ENCODE data around the gene MEOX2.

The MEOX2 gene

GRCh38 chr7:15647309-15647708 is 39.2 kb downstream of the MEOX2 start:
- TF ChIP-seq L3MBTL2 (conservative IDR thresholded peaks at IDR 0.05) (no peak), ZNF384 (IDR thresholded peaks at IDR 0.05) (no peak), FOXK2 (IDR thresholded peaks at IDR 0.05) (no peak), FOXM1 (IDR thresholded peaks at IDR 0.05; ENCODE audit: borderline replicate concordance) (no peak), HDGF (IDR thresholded peaks at IDR 0.05; ENCODE audit: borderline replicate concordance) (no peak), SP1 (IDR thresholded peaks at IDR 0.05) (no peak), FOXA1 (IDR thresholded peaks at IDR 0.05) (no peak), NFRKB (IDR thresholded peaks at IDR 0.05) (no peak), PKNOX1 (IDR thresholded peaks at IDR 0.05) (no peak), ELF4 (IDR thresholded peaks at IDR 0.05) (no peak), LEF1 (IDR thresholded peaks at IDR 0.05; ENCODE audit: borderline replicate concordance) (no peak), SUZ12 (IDR thresholded peaks at IDR 0.05) (no peak), BHLHE40 (IDR thresholded peaks at IDR 0.05; ENCODE audit: borderline replicate concordance) (no peak)
- POLR2A ChIA-PET, result no interaction called here
- no peak for DNase-seq (ENCODE audit: extremely low spot score)
- CTCF ChIA-PET, result no interaction called here

DNA sequence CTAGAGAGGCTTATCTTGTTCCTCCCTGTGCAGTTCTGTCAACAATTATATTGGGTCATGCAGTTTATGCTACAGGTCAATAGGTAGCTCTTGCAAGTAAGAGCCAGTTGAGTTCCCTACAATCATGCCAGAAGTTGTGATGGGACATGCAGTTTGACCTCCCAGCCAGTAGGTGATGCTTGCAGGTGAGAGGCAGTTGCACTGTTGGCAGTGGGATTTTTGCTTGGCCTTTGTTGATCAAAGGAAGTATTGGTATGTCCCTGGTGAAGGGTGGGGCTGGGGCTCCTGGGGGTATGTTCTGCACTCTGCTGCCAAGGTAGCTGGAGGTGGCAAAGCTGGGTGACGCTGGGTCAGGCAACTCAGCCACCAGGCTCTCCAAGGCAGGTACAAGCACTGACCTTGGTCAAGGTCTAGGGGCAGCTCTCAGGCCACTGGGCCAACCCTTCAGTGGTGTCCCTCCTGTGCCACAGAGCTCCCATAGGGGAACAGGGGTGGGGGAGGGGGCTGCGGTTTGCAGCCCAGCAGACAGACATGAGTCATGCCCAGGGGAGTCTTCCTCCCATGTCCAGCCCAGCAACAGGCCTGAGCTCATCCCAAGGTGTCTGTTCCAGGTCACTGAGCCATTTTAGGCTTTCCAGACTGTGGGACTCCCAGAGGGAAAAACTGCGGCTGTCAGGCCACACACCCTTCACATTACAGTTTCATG is 43.3 kb downstream of the MEOX2 start:
- DNase-seq (ENCODE audit: extremely low spot score), result no peak
- TF ChIP-seq ZNF384 (IDR thresholded peaks at IDR 0.05) (no peak), PKNOX1 (IDR thresholded peaks at IDR 0.05) (no peak), BHLHE40 (IDR thresholded peaks at IDR 0.05; ENCODE audit: borderline replicate concordance) (no peak), FOXM1 (IDR thresholded peaks at IDR 0.05; ENCODE audit: borderline replicate concordance) (no peak), FOXK2 (IDR thresholded peaks at IDR 0.05) (no peak), ARNT (IDR thresholded peaks at IDR 0.05) (no peak), SP1 (IDR thresholded peaks at IDR 0.05) (no peak), ELF4 (IDR thresholded peaks at IDR 0.05) (no peak)
- CTCF ChIA-PET, result no interaction called here
- POLR2A ChIA-PET, result no interaction called here

GRCh38 chr7:15628876-15629275 is 57.6 kb downstream of the MEOX2 start:
- DNase-seq (ENCODE audit: extremely low spot score), result no peak
- TF ChIP-seq L3MBTL2 (conservative IDR thresholded peaks at IDR 0.05), result no peak
- TF ChIP-seq FOXK2 (IDR thresholded peaks at IDR 0.05), result no peak
- no peak for TF ChIP-seq PKNOX1 (IDR thresholded peaks at IDR 0.05)
- TF ChIP-seq SUZ12 (IDR thresholded peaks at IDR 0.05), result no peak
- TF ChIP-seq ZNF384 (IDR thresholded peaks at IDR 0.05), result no peak
- ChIA-PET POLR2A (no interaction called here), CTCF (no interaction called here)

GRCh38 chr7:15626041-15626440 is 60.4 kb downstream of the MEOX2 start:
- CTCF ChIA-PET, result no interaction called here
- DNase-seq (ENCODE audit: extremely low spot score), result no peak
- POLR2A ChIA-PET, result no interaction called here
- no peak for TF ChIP-seq NFRKB (IDR thresholded peaks at IDR 0.05)
- TF ChIP-seq BHLHE40 (IDR thresholded peaks at IDR 0.05; ENCODE audit: borderline replicate concordance), result no peak
- no peak for TF ChIP-seq HDGF (IDR thresholded peaks at IDR 0.05; ENCODE audit: borderline replicate concordance)
- TF ChIP-seq SP1 (IDR thresholded peaks at IDR 0.05), result no peak
- TF ChIP-seq L3MBTL2 (conservative IDR thresholded peaks at IDR 0.05), result no peak
- no peak for TF ChIP-seq SUZ12 (IDR thresholded peaks at IDR 0.05)
- TF ChIP-seq FOXM1 (IDR thresholded peaks at IDR 0.05; ENCODE audit: borderline replicate concordance), result no peak
- TF ChIP-seq TARDBP (IDR thresholded peaks at IDR 0.05), result no peak
- TF ChIP-seq ARNT (IDR thresholded peaks at IDR 0.05), result no peak
- no peak for TF ChIP-seq LEF1 (IDR thresholded peaks at IDR 0.05; ENCODE audit: borderline replicate concordance)
- no peak for TF ChIP-seq FOXK2 (IDR thresholded peaks at IDR 0.05)
- TF ChIP-seq ELF4 (IDR thresholded peaks at IDR 0.05), result no peak
- TF ChIP-seq CTBP1 (IDR thresholded peaks at IDR 0.05; ENCODE audit: borderline replicate concordance), result no peak
- no peak for TF ChIP-seq FOXA1 (IDR thresholded peaks at IDR 0.05)
- no peak for TF ChIP-seq ZNF384 (IDR thresholded peaks at IDR 0.05)
- no peak for TF ChIP-seq PKNOX1 (IDR thresholded peaks at IDR 0.05)

- TF ChIP-seq FOXK2 (IDR thresholded peaks at IDR 0.05), result no peak
- TF ChIP-seq SUZ12 (IDR thresholded peaks at IDR 0.05), result no peak
- TF ChIP-seq SP1 (IDR thresholded peaks at IDR 0.05), result no peak
- peak; percentile 36; the same call in 1 of the 2 replicates for TF ChIP-seq PKNOX1 (IDR thresholded peaks at IDR 0.05)
- TF ChIP-seq BHLHE40 (IDR thresholded peaks at IDR 0.05; ENCODE audit: borderline replicate concordance), result no peak
- no peak for TF ChIP-seq LEF1 (IDR thresholded peaks at IDR 0.05; ENCODE audit: borderline replicate concordance)
- TF ChIP-seq CTBP1 (IDR thresholded peaks at IDR 0.05; ENCODE audit: borderline replicate concordance), result no peak
- POLR2A ChIA-PET, result no interaction called here
- no peak for DNase-seq (ENCODE audit: extremely low spot score)
Observed at GRCh38 chr7:15625466-15625865, 61.0 kb downstream of the MEOX2 start.

More at GRCh38 chr7:15625466-15625865, 61.0 kb downstream of the MEOX2 start:
- CTCF ChIA-PET, result no interaction called here

Data from HEK293T (cell line).